GM12878 (cell line): ENCODE measurements around the gene CEP89. TPM values are rescaled to one million over a fixed set of nuclear protein-coding genes. Genes with fewer than 3 reads are reported as not detected.

Source experiments
- ATAC-seq: fragments of 200-7000 bp; cut with Tn5 transposase; 3 replicates; pipeline ENCODE4 v1.9.1; 2020; ENCODE audit warnings: mild to moderate bottlenecking, moderate library complexity
- BruUV-seq: library from RNA; stranded (reverse); fragments of 400-500 nt; replicated peaks from 2 replicates; lab custom pipeline; 2021; lab: Mats Ljungman, UMichigan
- CTCF ChIA-PET: fragments of 300-600 bp; sonication (Branson Sonifier 250); formaldehyde crosslinking; extraction: SDS; loops from one replicate; lab custom pipeline; 2021; ENCODE audit warnings: inconsistent platforms; lab: Yijun Ruan, JAX
- POLR2A ChIA-PET: fragments of 350-600 bp; formaldehyde crosslinking; extraction: SDS; loops from one replicate; lab custom pipeline; 2021; ENCODE audit warnings: inconsistent platforms; lab: Charles Lee
- RAD21 ChIA-PET: fragments of 300-600 bp; sonication (Branson Sonifier 250); formaldehyde crosslinking; loops from one replicate; lab custom pipeline; 2023; ENCODE audit warnings: antibody characterized with exemption; ENCODE audit not compliant: unreplicated experiment; lab: Charles Lee
- SMC1A ChIA-PET: fragments of 300-600 bp; sonication (Branson Sonifier 250); formaldehyde crosslinking; loops from one replicate; lab custom pipeline; 2023; ENCODE audit not compliant: unreplicated experiment, uncharacterized antibody; lab: Charles Lee
- DNase-seq: peaks from one replicate; pipeline ENCODE4 v3.0.0-alpha.2; 2011; ENCODE audit warnings: low read depth, low spot score
- FAIRE-seq: peaks from 3 replicates; lab custom pipeline; 2011; peaks lifted over from hg19 to GRCh38; lab: Jason Lieb, UNC
- H2AFZ ChIP-seq: 2 replicates; pipeline ENCODE4 v1.6.0; 2011; ENCODE audit warnings: low read depth, low read length, control low read depth; ENCODE audit not compliant: control insufficient read depth
- H3K27ac ChIP-seq: 2 replicates; pipeline ENCODE4 v1.5.1; 2011; ENCODE audit warnings: control low read depth; ENCODE audit not compliant: control insufficient read depth, insufficient read depth
- H3K27me3 ChIP-seq, 2 experiments: replicated peaks in 1 of 2; 2 replicates each; pipeline versions ENCODE4 v1.6.0 to v1.6.1; 2011; ENCODE audit warnings: low read length in 1 of 2; ENCODE audit not compliant: control insufficient read depth in 2 of 2, insufficient read depth in 2 of 2
- H3K36me3 ChIP-seq, 2 experiments: 2 replicates each; pipeline ENCODE4 v1.5.1; 2011; ENCODE audit warnings: low read length in 1 of 2; ENCODE audit not compliant: control insufficient read depth in 2 of 2, insufficient read depth in 2 of 2
- H3K4me1 ChIP-seq: 2 replicates; pipeline ENCODE4 v1.6.1; 2011; ENCODE audit warnings: mild to moderate bottlenecking, low read length, moderate library complexity, mixed read lengths; ENCODE audit not compliant: control insufficient read depth, insufficient read depth
- H3K4me2 ChIP-seq: 2 replicates; pipeline ENCODE4 v1.6.0; 2011; ENCODE audit warnings: control low read depth; ENCODE audit not compliant: control insufficient read depth, insufficient read depth
- H3K4me3 ChIP-seq: fragments of 200-600 bp; sonication (generic); 2 replicates; pipeline ENCODE4 v1.5.1; 2016
- H3K79me2 ChIP-seq: 2 replicates; pipeline ENCODE4 v1.6.0; 2011; ENCODE audit warnings: low read length; ENCODE audit not compliant: control insufficient read depth, insufficient read depth
- H3K9ac ChIP-seq: 2 replicates; pipeline ENCODE4 v1.8.0; 2011; ENCODE audit warnings: low read length, control low read depth, mixed read lengths; ENCODE audit not compliant: control insufficient read depth, insufficient read depth
- H3K9me3 ChIP-seq: replicated peaks from 3 replicates; pipeline ENCODE4 v1.5.1; 2011; ENCODE audit warnings: mild to moderate bottlenecking, low read length; ENCODE audit not compliant: control insufficient read depth, insufficient read depth
- H4K20me1 ChIP-seq: 2 replicates; pipeline ENCODE4 v1.6.0; 2011; ENCODE audit not compliant: control insufficient read depth, insufficient read depth
- ATF3 ChIP-seq: IDR thresholded peaks from 2 replicates; pipeline ENCODE4 v1.6.1; 2011; ENCODE audit warnings: low read depth, mild to moderate bottlenecking, low read length, moderate library complexity, borderline replicate concordance; ENCODE audit errors: extremely low read depth
- CHD1 ChIP-seq: IDR thresholded peaks from 2 replicates; pipeline ENCODE4 v1.6.1; 2012; ENCODE audit warnings: low read depth, low read length, improper control_type of control experiment
- EP300 ChIP-seq, 2 experiments: fragments of 150-350 bp in 1 of 2; IDR thresholded peaks; 2 replicates each; pipeline ENCODE4 v1.6.1; 2011 to 2012; ENCODE audit warnings: low read depth in 2 of 2, low read length in 2 of 2, borderline replicate concordance in 1 of 2, improper control_type of control experiment in 1 of 2, inconsistent platforms in 1 of 2; ENCODE audit not compliant: control insufficient read depth in 1 of 2
- ETV6 ChIP-seq, 2 experiments: fragments of 450-650 bp in 1 of 2; IDR thresholded peaks in 1 of 2; conservative IDR thresholded peaks in 1 of 2; 2 replicates each; pipeline ENCODE4 v1.6.1; 2014; ENCODE audit warnings: antibody characterized with exemption in 1 of 2, borderline replicate concordance in 1 of 2, low read depth in 1 of 2, mild to moderate bottlenecking in 1 of 2, moderate library complexity in 1 of 2
- HSF1 ChIP-seq: fragments of 150-350 bp; IDR thresholded peaks from 2 replicates; pipeline ENCODE4 v1.6.1; 2014; ENCODE audit warnings: mild to moderate bottlenecking, low read depth, low read length
- KDM1A ChIP-seq: fragments of 200-600 bp; sonication (generic); IDR thresholded peaks from 2 replicates; pipeline ENCODE4 v1.6.1; 2016; ENCODE audit warnings: borderline replicate concordance
- MEF2A ChIP-seq: IDR thresholded peaks from 2 replicates; pipeline ENCODE4 v1.6.1; 2011; ENCODE audit warnings: low read depth, mild to moderate bottlenecking, low read length, moderate library complexity; ENCODE audit not compliant: insufficient read depth
- MYB ChIP-seq: fragments of 150-350 bp; IDR thresholded peaks from 2 replicates; pipeline ENCODE4 v1.6.1; 2014; ENCODE audit warnings: mild to moderate bottlenecking, low read depth, low read length, borderline replicate concordance
- NBN ChIP-seq: fragments of 450-650 bp; IDR thresholded peaks from 2 replicates; pipeline ENCODE4 v1.6.1; 2016
- NFYA ChIP-seq: IDR thresholded peaks from 2 replicates; pipeline ENCODE4 v1.6.1; 2011; ENCODE audit warnings: low read depth, mild to moderate bottlenecking, low read length, improper control_type of control experiment, borderline replicate concordance
- PAX5 ChIP-seq: IDR thresholded peaks from 2 replicates; pipeline ENCODE4 v1.6.1; 2011; ENCODE audit warnings: low read depth, low read length, borderline replicate concordance
- POLR2AphosphoS5 ChIP-seq: IDR thresholded peaks from 2 replicates; pipeline ENCODE4 v1.6.1; 2011; ENCODE audit warnings: mild to moderate bottlenecking, low read length, inconsistent platforms
- RAD51 ChIP-seq: fragments of 450-650 bp; IDR thresholded peaks from 2 replicates; pipeline ENCODE4 v1.6.1; 2016; ENCODE audit warnings: moderate library complexity, mild to moderate bottlenecking, inconsistent platforms
- RELA ChIP-seq: fragments of 450-650 bp; IDR thresholded peaks from 2 replicates; pipeline ENCODE4 v1.8.0; 2014; ENCODE audit warnings: borderline replicate concordance; ENCODE audit not compliant: partially characterized antibody
- SUPT20H ChIP-seq: IDR thresholded peaks from 2 replicates; pipeline ENCODE4 v1.6.1; 2011; ENCODE audit warnings: low read depth, mild to moderate bottlenecking, low read length, moderate library complexity, borderline replicate concordance; ENCODE audit not compliant: control insufficient read depth
- TAF1 ChIP-seq: IDR thresholded peaks from 2 replicates; pipeline ENCODE4 v1.6.1; 2011; ENCODE audit warnings: mild to moderate bottlenecking, low read depth, low read length, borderline replicate concordance
- TBL1XR1 ChIP-seq: IDR thresholded peaks from 2 replicates; pipeline ENCODE4 v1.6.1; 2012; ENCODE audit warnings: low read depth, low read length, improper control_type of control experiment
- USF2 ChIP-seq: IDR thresholded peaks from 2 replicates; pipeline ENCODE4 v1.6.1; 2011; ENCODE audit warnings: low read depth, low read length, improper control_type of control experiment, borderline replicate concordance
- WGBS: methylation state at CpG from one replicate; pipeline ENCODE4 v1.1.6; 2016; ENCODE audit warnings: low lambda C conversion rate; ENCODE audit not compliant: insufficient replicate concordance, insufficient coverage; ENCODE audit errors: missing lambda C conversion rate; 5-methylcytosine and 5-hydroxymethylcytosine counted together
- in situ Hi-C: fragments of 300-500 bp; cut with MboI; formaldehyde crosslinking; loops from 9 replicates; pipeline ENCODE4 v1.14.3; 2018; ENCODE audit warnings: mixed read lengths
- intact Hi-C: fragments of 100-400 bp; cut with micrococcal nuclease; formaldehyde crosslinking; loops from one replicate; pipeline ENCODE4 v1.14.2; 2022; ENCODE audit not compliant: unreplicated experiment
- polyA plus RNA-seq, 11 experiments: library from polyadenylated mRNA; depleted of rRNA in 4 of 11; unstranded in 6 of 11; stranded (reverse) in 5 of 11; fragments of >200 nt; fragmentation: Nextera tagmentation in 4 of 11; fragmentation: Illumina TruSeq in 1 of 11; extraction: Ambion mirVana in 4 of 11; extraction: Trizol in 1 of 11; gene quantifications; 1 replicate in 1 of 11; 2 replicates in 10 of 11; pipeline versions ENCODE4 v1.2.1 to v1.2.3, GENCODE V29; 2011 to 2016; ENCODE audit warnings: inconsistent platforms in 2 of 11, missing spikeins in 2 of 11, low read depth in 1 of 11
- total RNA-seq, 4 experiments: library from RNA; depleted of rRNA in 3 of 4; stranded (reverse); fragments of >200 nt in 3 of 4; fragmentation: Illumina TruSeq in 1 of 4; extraction: Trizol in 1 of 4; gene quantifications; 2 replicates each; pipeline versions ENCODE4 v1.2.1 to v1.2.3, GENCODE V29; 2013 to 2021

The CEP89 gene
- total and polyA plus RNA-seq, 10 of the 15 experiments (the other 5 are each of a cell fraction or from before 2014, with no cell fraction given): 6.0 to 19.3 (median 10.2) TPM

- TF ChIP-seq ATF3: no peak
- no peak for TF ChIP-seq KDM1A
- no peak for TF ChIP-seq CHD1
- TF ChIP-seq MEF2A: no peak
- no peak for TF ChIP-seq RAD51
- TF ChIP-seq NFYA: no peak
Measured at GRCh38 chr19:33008738-33009137, 37.0 kb upstream of the CEP89 start (continued).

- Histone ChIP-seq H3K4me2 (no peak overlapping the region), H3K27ac (no peak overlapping the region), H3K9ac (no peak overlapping the region), H3K79me2 (no peaks in the 10 kb centered on the region), H2AFZ (no peak overlapping the region), H3K4me3 (no peak overlapping the region), H4K20me1 (no peaks in the 10 kb centered on the region), H3K36me3 (no peaks in the 10 kb centered on the region; a peak in 2 of 4 replicates), H3K27me3 (no peaks in the 10 kb centered on the region), H3K4me1 (no peaks in the 10 kb centered on the region), H3K9me3 (no peaks in the 10 kb centered on the region)
- WGBS: 30% methylated on average over 5 of the region's 5 CpGs
- ATAC-seq (no peak), FAIRE-seq (no peak), DNase-seq (no peak)
- RAD21 ChIA-PET: interaction anchor here (0.7 kb wide), 1 partner anchor 65 kb away, joined by 3 read pairs; no protein-coding TSS in a partner anchor
- intact Hi-C loops: no loop called here
- BruUV-seq: no TSS peak
- POLR2A ChIA-PET: no interaction called here
- in situ Hi-C loops: no loop called here
- CTCF ChIA-PET: no interaction called here
- SMC1A ChIA-PET: interaction anchor here (1.5 kb wide), 1 partner anchor 68 kb away, joined by 3 read pairs; no protein-coding TSS in a partner anchor
- TF ChIP-seq NBN: no peak
- no peak for TF ChIP-seq PAX5
- no peak for TF ChIP-seq HSF1
- no peak for TF ChIP-seq TAF1
- TF ChIP-seq POLR2AphosphoS5: no peak
- TF ChIP-seq KDM1A: no peak
- no peak for TF ChIP-seq RELA
- TF ChIP-seq MYB: no peak
- TF ChIP-seq SUPT20H: no peak
- TF ChIP-seq RAD51: no peak
- no peak for TF ChIP-seq EP300 (IDR thresholded peaks at IDR 0.05; ENCODE audit: borderline replicate concordance in 1 of 2, control insufficient read depth in 1 of 2, low read depth in 2 of 2, low read length in 2 of 2)
- TF ChIP-seq ETV6 (conservative IDR thresholded peaks at IDR 0.05 in 1 of 2, IDR thresholded peaks at IDR 0.05 in 1 of 2; ENCODE audit: borderline replicate concordance in 1 of 2, low read depth in 1 of 2): no peak
- no peak for TF ChIP-seq TBL1XR1
- TF ChIP-seq USF2: no peak
Measured at GRCh38 chr19:33005440-33005839, 33.7 kb upstream of the CEP89 start.
